GM10248 (cell line): ENCODE results near the gene RDM1.
A peak's percentile ranks its signal among the peaks of the same experiment; 100 is the strongest.

ENCODE experiments used
- CTCF ChIA-PET: fragments of 300-600 bp; sonication (Branson Sonifier 250); formaldehyde crosslinking; extraction: SDS; loops from one replicate; lab custom pipeline; 2021; ENCODE audit warnings: antibody characterized with exemption; lab: Yijun Ruan, JAX
- POLR2A ChIA-PET: fragments of 350-650 bp; sonication (Branson Sonifier 250); formaldehyde crosslinking; extraction: SDS; loops from one replicate; lab custom pipeline; 2020; ENCODE audit warnings: antibody characterized with exemption; lab: Yijun Ruan, JAX
- DNase-seq: peaks from one replicate; pipeline ENCODE4 v3.0.0; 2012; ENCODE audit errors: extremely low spot score
- CTCF ChIP-seq: IDR thresholded peaks from 2 replicates; pipeline ENCODE4 v1.5.1; 2012; ENCODE audit warnings: mild to moderate bottlenecking, low read depth; ENCODE audit errors: extremely low read depth, missing control alignments, control extremely low read depth

RDM1 gene

DNA sequence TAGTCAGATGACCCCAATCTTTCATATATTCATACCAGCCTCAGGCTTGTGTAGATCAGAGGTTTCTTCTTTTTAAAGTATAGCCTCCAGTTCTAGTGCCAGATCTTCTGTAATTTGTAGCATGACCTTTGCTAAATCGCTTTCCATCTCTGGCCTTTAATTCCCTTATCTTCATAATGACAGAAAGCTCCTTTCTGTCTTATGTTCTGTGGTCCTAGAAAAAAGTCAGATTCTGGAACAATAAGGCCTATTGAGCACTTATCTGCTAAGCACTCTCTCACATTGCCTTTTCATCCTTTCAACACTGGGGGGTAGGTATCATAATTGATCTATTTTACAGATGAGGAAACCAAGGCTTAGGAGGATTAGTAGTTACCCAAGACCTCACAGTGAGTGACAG is 41.5 kb upstream of the RDM1 start:
- DNase-seq, result no peak
- POLR2A ChIA-PET, result no interaction called here
- CTCF ChIA-PET, result interaction anchor here (0.7 to 19.4 kb wide), 6 partner anchors 10 to 511 kb away, joined by 3 to 420 read pairs (median 8); partner anchors contain the start of gene CCL16
- TF ChIP-seq CTCF, result no peak

GRCh38 chr17:35969558-35970380 is 39.2 kb upstream of the RDM1 start:
- peak; percentile 70 for DNase-seq
- POLR2A ChIA-PET, result no interaction called here
- peak; percentile 85 for TF ChIP-seq CTCF
- CTCF ChIA-PET, result interaction anchor here (0.6 to 19.4 kb wide), 50 partner anchors 8 to 513 kb away, joined by 3 to 420 read pairs (median 4); partner anchors contain the start of genes CCL14, CCL16 and CCL4L2

GRCh38 chr17:35968520-35969054 is 38.0 kb upstream of the RDM1 start:
- POLR2A ChIA-PET, result no interaction called here
- DNase-seq, result no peak
- no peak for TF ChIP-seq CTCF
- CTCF ChIA-PET, result interaction anchor here (0.7 to 19.4 kb wide), 27 partner anchors 10 to 514 kb away, joined by 3 to 420 read pairs (median 5); partner anchors contain the start of genes CCL14, CCL16 and CCL4L2

- ChIA-PET CTCF (interaction anchor here (19.4 kb wide), 1 partner anchor 183 kb away, joined by 420 read pairs; no protein-coding TSS in a partner anchor), POLR2A (no interaction called here)
- TF ChIP-seq CTCF, result no peak
- no peak for DNase-seq
Measured at GRCh38 chr17:35965272-35965671, 34.7 kb upstream of the RDM1 start.

GRCh38 chr17:35963663-35964062 is 33.1 kb upstream of the RDM1 start:
- DNase-seq, result no peak
- ChIA-PET CTCF (interaction anchor here (0.9 to 1.8 kb wide), 4 partner anchors 12 to 520 kb away, joined by 4 to 7 read pairs (median 4); no protein-coding TSS in a partner anchor), POLR2A (no interaction called here)
- TF ChIP-seq CTCF, result no peak

GRCh38 chr17:35953720-35954119 is 23.1 kb upstream of the RDM1 start:
- ChIA-PET CTCF (no interaction called here), POLR2A (no interaction called here)
- DNase-seq, result no peak
- TF ChIP-seq CTCF, result no peak
